Measurements from ENCODE around the gene DCLK1.

Gene DCLK1

GRCh38 chr13:36028359-36029025 lies 102.7 kb downstream of the DCLK1 start:
- no peak for TF ChIP-seq POLR2A (IDR thresholded peaks at IDR 0.05; ENCODE audit: low read depth, low read length)
- DNase-seq (ENCODE audit: insufficient read length, low spot score), result no peak
- FAIRE-seq, result no peak

GRCh38 chr13:36026531-36026930 lies 104.7 kb downstream of the DCLK1 start:
- TF ChIP-seq POLR2A (IDR thresholded peaks at IDR 0.05; ENCODE audit: low read depth, low read length), result no peak
- no peak for DNase-seq (ENCODE audit: insufficient read length, low spot score)
- FAIRE-seq, result no peak

GRCh38 chr13:36014763-36015162 lies 116.4 kb downstream of the DCLK1 start:
- no peak for FAIRE-seq

GRCh38 chr13:36006894-36007675 lies 124.1 kb downstream of the DCLK1 start:
- FAIRE-seq, result no peak
- no peak for DNase-seq (ENCODE audit: insufficient read length, low spot score)
- TF ChIP-seq POLR2A (IDR thresholded peaks at IDR 0.05; ENCODE audit: low read depth, low read length), result no peak

More at GRCh38 chr13:36014763-36015162, 116.4 kb downstream of the DCLK1 start:
- no peak for DNase-seq (ENCODE audit: insufficient read length, low spot score)
- no peak for TF ChIP-seq POLR2A (IDR thresholded peaks at IDR 0.05; ENCODE audit: low read depth, low read length)

- TF ChIP-seq POLR2A (IDR thresholded peaks at IDR 0.05; ENCODE audit: low read depth, low read length), result no peak
- no peak for FAIRE-seq
- DNase-seq (ENCODE audit: insufficient read length, low spot score), result no peak
Measured at GRCh38 chr13:36006347-36006746, 124.8 kb downstream of the DCLK1 start.

- DNase-seq (ENCODE audit: insufficient read length, low spot score) (no peak), FAIRE-seq (no peak)
- TF ChIP-seq POLR2A (IDR thresholded peaks at IDR 0.05; ENCODE audit: low read depth, low read length), result no peak
Measured at GRCh38 chr13:36001561-36001960, 129.6 kb downstream of the DCLK1 start.

- no peak for FAIRE-seq
- no peak for TF ChIP-seq POLR2A (IDR thresholded peaks at IDR 0.05; ENCODE audit: low read depth, low read length)
- DNase-seq (ENCODE audit: insufficient read length, low spot score), result no peak
Measured at GRCh38 chr13:36000028-36000427, 131.2 kb downstream of the DCLK1 start.

GRCh38 chr13:35996360-35996759 lies 134.8 kb downstream of the DCLK1 start:
- no peak for FAIRE-seq
- TF ChIP-seq POLR2A (IDR thresholded peaks at IDR 0.05; ENCODE audit: low read depth, low read length), result no peak
- DNase-seq (ENCODE audit: insufficient read length, low spot score), result no peak

- no peak for TF ChIP-seq POLR2A (IDR thresholded peaks at IDR 0.05; ENCODE audit: low read depth, low read length)
- no peak for FAIRE-seq
- no peak for DNase-seq (ENCODE audit: insufficient read length, low spot score)
Measured at GRCh38 chr13:35995136-35995535, 136.0 kb downstream of the DCLK1 start.

- FAIRE-seq (peak; percentile 92), DNase-seq (ENCODE audit: insufficient read length, low spot score) (peak; percentile 15)
Measured at GRCh38 chr13:35994131-35994966, 136.8 kb downstream of the DCLK1 start.

GRCh38 chr13:35993686-35994085 lies 137.5 kb downstream of the DCLK1 start:
- DNase-seq (ENCODE audit: insufficient read length, low spot score) (no peak), FAIRE-seq (no peak)
- TF ChIP-seq POLR2A (IDR thresholded peaks at IDR 0.05; ENCODE audit: low read depth, low read length), result no peak

More at GRCh38 chr13:35994131-35994966, 136.8 kb downstream of the DCLK1 start:
- no peak for TF ChIP-seq POLR2A (IDR thresholded peaks at IDR 0.05; ENCODE audit: low read depth, low read length)

GRCh38 chr13:35992964-35993363 lies 138.2 kb downstream of the DCLK1 start:
- FAIRE-seq, result no peak
- TF ChIP-seq POLR2A (IDR thresholded peaks at IDR 0.05; ENCODE audit: low read depth, low read length), result no peak

GRCh38 chr13:35990196-35990595 lies 141.0 kb downstream of the DCLK1 start:
- DNase-seq (ENCODE audit: insufficient read length, low spot score) (no peak), FAIRE-seq (no peak)
- TF ChIP-seq POLR2A (IDR thresholded peaks at IDR 0.05; ENCODE audit: low read depth, low read length), result no peak

More at GRCh38 chr13:35992964-35993363, 138.2 kb downstream of the DCLK1 start:
- no peak for DNase-seq (ENCODE audit: insufficient read length, low spot score)

GRCh38 chr13:35988648-35989081 lies 142.5 kb downstream of the DCLK1 start:
- no peak for TF ChIP-seq POLR2A (IDR thresholded peaks at IDR 0.05; ENCODE audit: low read depth, low read length)
- FAIRE-seq (no peak), DNase-seq (ENCODE audit: insufficient read length, low spot score) (no peak)

Data from H54 (cell line).